Naive thymus-derived CD8-positive, alpha-beta T cell (primary cell): ENCODE data around the gene BMERB1. TPM values are rescaled to one million over a fixed set of nuclear protein-coding genes. Genes with fewer than 3 reads are reported as not detected.
A peak's percentile ranks its signal among the peaks of the same experiment; 100 is the strongest.

Experiments used
- ATAC-seq, 2 donors: fragments of 150-1000 bp; cut with Tn5 transposase in 1 of 2; sonication (Bioruptor Pico), chemical (Tn5 transposase) in 1 of 2; 1 replicate in 1 of 2; 2 replicates in 1 of 2; pipeline ENCODE4 v1.10.0; 2021; ENCODE audit warnings: mild to moderate bottlenecking in 2 of 2, moderate library complexity in 2 of 2
- POLR2A ChIA-PET: fragments of 350-600 bp; sonication (Branson Sonifier 250); formaldehyde crosslinking; loops from one replicate; lab custom pipeline; 2021; ENCODE audit warnings: antibody characterized with exemption; lab: Charles Lee
- DNase-seq, 10 donors: peaks; one replicate each; pipeline versions ENCODE4 v3.0.0 to v3.0.0-alpha.2; 2020 to 2022
- H3K27ac Mint-ChIP-seq, 10 donors: one replicate each; pipeline ENCODE4 v1.8.0; 2020 to 2022; ENCODE audit warnings: mild to moderate bottlenecking in 10 of 10, mixed read lengths in 10 of 10, moderate library complexity in 4 of 10, inconsistent platforms in 1 of 10
- H3K27me3 Mint-ChIP-seq, 5 donors: one replicate each; pipeline ENCODE4 v1.8.0; 2021 to 2022; ENCODE audit warnings: mixed read lengths in 5 of 5
- H3K36me3 Mint-ChIP-seq, 3 donors: one replicate each; pipeline ENCODE4 v1.8.0; 2020 to 2022; ENCODE audit warnings: mixed read lengths in 3 of 3, mild to moderate bottlenecking in 2 of 3, inconsistent platforms in 1 of 3
- H3K4me1 Mint-ChIP-seq, 4 donors: one replicate each; pipeline ENCODE4 v1.8.0; 2021 to 2022; ENCODE audit warnings: mixed read lengths in 4 of 4
- H3K4me3 Mint-ChIP-seq, 10 donors: one replicate each; pipeline ENCODE4 v1.8.0; 2020 to 2022; ENCODE audit warnings: mild to moderate bottlenecking in 10 of 10, mixed read lengths in 10 of 10, moderate library complexity in 6 of 10, inconsistent platforms in 1 of 10
- H3K9me3 Mint-ChIP-seq, 9 donors: one replicate each; pipeline ENCODE4 v1.8.0; 2020 to 2022; ENCODE audit warnings: mixed read lengths in 9 of 9, mild to moderate bottlenecking in 3 of 9, inconsistent platforms in 1 of 9, moderate library complexity in 1 of 9
- polyA plus RNA-seq, 3 donors: library from polyadenylated mRNA; unstranded; fragments of 300-500 nt; fragmentation: Illumina TruSeq; gene quantifications; one replicate each; pipeline ENCODE4 v1.2.3, GENCODE V29; 2021
- total RNA-seq, 8 experiments: library from RNA in 2 of 8; stranded (reverse) in 2 of 8; gene quantifications; one replicate each; pipeline ENCODE4 v1.2.3 and lab custom pipeline; 2021 to 2026

Gene BMERB1
- total and polyA plus RNA-seq, 5 experiments from 2014 or later = 1.4 to 4.6 (median 2.2) TPM

- peaks cover 3 to 8% (median 6%) of the 10 kb centered on the region in 3 donors for H3K36me3 Mint-ChIP-seq
- POLR2A ChIA-PET = interaction anchor here (0.6 kb wide), 1 partner anchor 472 kb away, joined by 3 read pairs; no protein-coding TSS in a partner anchor
- peaks cover 0 to 17% (median 5%) of the 10 kb centered on the region in 9 donors for H3K9me3 Mint-ChIP-seq
- ATAC-seq (no peak), DNase-seq (no peak)
- peak overlapping the region in 3 of 10 donors; percentile 23 to 68 (median 48) for H3K27ac Mint-ChIP-seq
- no peaks in the 10 kb centered on the region for H3K27me3 Mint-ChIP-seq
- peaks cover 0 to 7% (median 0%) of the 10 kb centered on the region in 4 donors for H3K4me1 Mint-ChIP-seq
- H3K4me3 Mint-ChIP-seq = no peak overlapping the region
Measured at GRCh38 chr16:15581127-15581815, 146.9 kb downstream of the BMERB1 start.

- peak overlapping the region in 2 of 10 donors; percentile 44 to 72 for H3K27ac Mint-ChIP-seq
- POLR2A ChIA-PET = no interaction called here
- no peak for ATAC-seq
Measured at GRCh38 chr16:15583526-15583925, 149.1 kb downstream of the BMERB1 start.

DNA sequence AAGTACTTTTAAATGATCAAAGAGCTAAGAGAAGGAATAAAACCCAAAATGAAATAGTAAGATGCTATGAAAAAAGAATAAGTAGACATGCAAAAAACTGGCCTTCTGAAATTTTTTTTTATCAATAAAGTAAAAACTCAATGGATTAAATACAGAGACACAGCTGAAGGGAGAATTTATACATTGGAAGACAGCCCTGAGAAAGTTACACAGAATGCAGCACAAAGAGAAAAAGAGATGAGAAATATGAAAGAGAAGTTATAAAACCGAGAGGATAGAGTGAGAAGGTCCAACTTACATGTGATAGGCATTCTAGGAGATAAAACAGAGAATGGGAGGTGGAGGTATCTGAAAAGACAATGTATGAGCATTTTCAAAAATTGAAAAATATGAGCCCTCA lies 151.6 kb downstream of the BMERB1 start:
- ATAC-seq = no peak
- Mint-ChIP-seq H3K36me3 (peaks cover 6 to 21% (median 12%) of the 10 kb centered on the region in 3 donors), H3K27me3 (no peaks in the 10 kb centered on the region), H3K4me1 (peaks cover 3 to 36% (median 13%) of the 10 kb centered on the region in 4 donors), H3K9me3 (peaks cover 0 to 17% (median 6%) of the 10 kb centered on the region in 9 donors), H3K27ac (peak overlapping the region in 5 of 10 donors; percentile 13 to 88 (median 75)), H3K4me3 (no peak overlapping the region)
- POLR2A ChIA-PET = no interaction called here
- no peak for DNase-seq

More at GRCh38 chr16:15583526-15583925, 149.1 kb downstream of the BMERB1 start:
- no peaks in the 10 kb centered on the region for H3K27me3 Mint-ChIP-seq
- peaks cover 0 to 17% (median 6%) of the 10 kb centered on the region in 9 donors for H3K9me3 Mint-ChIP-seq
- peaks cover 0 to 14% (median 2%) of the 10 kb centered on the region in 4 donors for H3K4me1 Mint-ChIP-seq
- DNase-seq = no peak
- H3K36me3 Mint-ChIP-seq = peaks cover 6 to 18% (median 12%) of the 10 kb centered on the region in 3 donors
- H3K4me3 Mint-ChIP-seq = no peak overlapping the region

GRCh38 chr16:15586716-15587115 lies 152.3 kb downstream of the BMERB1 start:
- H3K9me3 Mint-ChIP-seq = peaks cover 0 to 17% (median 6%) of the 10 kb centered on the region in 9 donors
- POLR2A ChIA-PET = interaction anchor here (1.5 kb wide), 1 partner anchor 36 kb away, joined by 4 read pairs; no protein-coding TSS in a partner anchor
- no peak overlapping the region for H3K4me3 Mint-ChIP-seq
- H3K4me1 Mint-ChIP-seq = peaks cover 5 to 39% (median 21%) of the 10 kb centered on the region in 4 donors
- H3K36me3 Mint-ChIP-seq = peaks cover 6 to 21% (median 12%) of the 10 kb centered on the region in 3 donors
- H3K27ac Mint-ChIP-seq = peak overlapping the region in 7 of 10 donors; percentile 20 to 98 (median 72)
- ATAC-seq (no peak), DNase-seq (no peak)
- no peaks in the 10 kb centered on the region for H3K27me3 Mint-ChIP-seq

DNA sequence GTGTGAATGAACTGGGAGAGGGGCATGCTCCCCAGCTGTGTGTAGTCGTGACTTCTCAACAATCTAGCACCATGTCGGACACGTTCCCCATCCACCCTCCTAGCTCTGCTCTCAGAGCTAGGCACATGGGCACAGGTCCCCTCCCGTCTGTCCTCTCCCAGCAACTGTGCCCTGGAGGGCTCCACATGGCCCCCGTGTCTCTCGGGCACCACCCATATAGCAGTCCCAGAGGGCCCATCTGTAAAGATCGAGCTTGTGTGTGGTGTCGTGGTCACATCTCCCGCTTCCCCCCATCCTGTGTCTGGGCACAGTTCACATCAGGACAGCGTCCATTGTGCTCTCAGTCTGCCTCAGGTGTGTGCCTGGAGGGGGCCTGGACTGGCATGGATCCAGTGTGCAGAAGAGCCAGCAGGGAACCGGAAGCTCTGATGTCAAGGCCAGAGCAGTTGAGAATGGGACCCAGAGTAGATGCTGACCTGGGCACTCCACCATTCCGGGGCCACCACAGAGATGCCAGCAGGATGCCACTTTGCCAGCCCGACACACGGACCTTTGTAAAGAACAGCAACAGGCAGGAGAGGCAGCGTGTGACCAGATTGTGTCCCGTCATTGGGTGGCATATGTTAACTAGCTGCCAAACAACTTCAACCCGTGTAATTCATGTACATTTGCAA lies 152.9 kb downstream of the BMERB1 start:
- DNase-seq (no peak), ATAC-seq (no peak)
- Mint-ChIP-seq H3K36me3 (peaks cover 6 to 21% (median 12%) of the 10 kb centered on the region in 3 donors), H3K9me3 (peaks cover 0 to 17% (median 6%) of the 10 kb centered on the region in 9 donors), H3K4me1 (peaks cover 6 to 42% (median 24%) of the 10 kb centered on the region in 4 donors), H3K27ac (peak overlapping the region in 8 of 10 donors; percentile 50 to 98 (median 76)), H3K27me3 (no peaks in the 10 kb centered on the region), H3K4me3 (peak overlapping the region in 1 of 10 donors; percentile 23)
- POLR2A ChIA-PET = interaction anchor here (1.5 kb wide), 1 partner anchor 35 kb away, joined by 4 read pairs; no protein-coding TSS in a partner anchor

GRCh38 chr16:15592324-15592723 lies 157.9 kb downstream of the BMERB1 start:
- Mint-ChIP-seq H3K4me3 (peak overlapping the region in 4 of 10 donors; percentile 7 to 36 (median 19)), H3K27ac (peak overlapping the region in 9 of 10 donors; percentile 53 to 96 (median 82)), H3K9me3 (no peaks in the 10 kb centered on the region), H3K27me3 (no peaks in the 10 kb centered on the region), H3K4me1 (peaks cover 8 to 67% (median 29%) of the 10 kb centered on the region in 4 donors), H3K36me3 (peaks cover 0 to 52% (median 30%) of the 10 kb centered on the region in 3 donors)
- DNase-seq (peak in 1 of 10 donors; percentile 36), ATAC-seq (no peak)
- POLR2A ChIA-PET = interaction anchor here (0.5 to 1.3 kb wide), 3 partner anchors 39 to 169 kb away, joined by 3 to 7 read pairs (median 3); partner anchors contain the start of gene MARF1

DNA sequence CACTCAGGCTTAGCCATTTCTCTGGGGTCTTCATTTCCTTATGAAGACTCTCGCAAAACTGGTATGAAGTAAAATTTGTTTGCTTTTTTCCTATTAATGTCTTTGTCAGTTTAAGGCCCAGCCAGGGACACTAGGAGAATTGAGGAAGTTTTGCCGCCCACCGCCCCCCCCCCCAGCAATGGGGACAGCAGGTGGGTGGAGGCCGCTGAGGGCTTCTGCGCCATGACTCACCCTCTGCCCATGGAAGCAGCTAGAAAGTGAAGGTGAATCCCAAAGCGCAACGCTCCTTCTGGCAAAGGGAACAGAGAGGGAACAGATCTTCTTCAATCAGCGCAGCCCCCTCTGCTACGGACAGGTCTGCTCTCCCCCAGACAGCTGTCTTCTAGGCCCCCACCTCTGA lies 158.8 kb downstream of the BMERB1 start:
- H3K27ac Mint-ChIP-seq = peak overlapping the region; percentile 50 to 96 (median 77)
- peaks cover 0 to 55% (median 27%) of the 10 kb centered on the region in 3 donors for H3K36me3 Mint-ChIP-seq
- H3K4me1 Mint-ChIP-seq = peaks cover 8 to 65% (median 29%) of the 10 kb centered on the region in 4 donors
- ATAC-seq = no peak
- no peaks in the 10 kb centered on the region for H3K9me3 Mint-ChIP-seq
- POLR2A ChIA-PET = interaction anchor here (0.9 to 1.3 kb wide), 2 partner anchors 49 to 78 kb away, joined by 3 to 7 read pairs; partner anchors contain the start of gene MARF1
- no peak for DNase-seq
- H3K27me3 Mint-ChIP-seq = no peaks in the 10 kb centered on the region
- H3K4me3 Mint-ChIP-seq = peak overlapping the region in 1 of 10 donors; percentile 29

GRCh38 chr16:15594711-15595320 lies 160.4 kb downstream of the BMERB1 start:
- H3K27me3 Mint-ChIP-seq = no peaks in the 10 kb centered on the region
- DNase-seq (no peak), ATAC-seq (no peak)
- H3K9me3 Mint-ChIP-seq = no peaks in the 10 kb centered on the region
- peak overlapping the region; percentile 53 to 96 (median 78) for H3K27ac Mint-ChIP-seq
- H3K4me3 Mint-ChIP-seq = no peak overlapping the region
- peaks cover 10 to 50% (median 24%) of the 10 kb centered on the region in 4 donors for H3K4me1 Mint-ChIP-seq
- peaks cover 4 to 66% (median 34%) of the 10 kb centered on the region in 3 donors for H3K36me3 Mint-ChIP-seq
- POLR2A ChIA-PET = interaction anchor here (0.6 kb wide), 1 partner anchor 47 kb away, joined by 3 read pairs; no protein-coding TSS in a partner anchor

- H3K36me3 Mint-ChIP-seq = peaks cover 14 to 87% (median 43%) of the 10 kb centered on the region in 3 donors
- no peaks in the 10 kb centered on the region for H3K9me3 Mint-ChIP-seq
- no peaks in the 10 kb centered on the region for H3K27me3 Mint-ChIP-seq
- POLR2A ChIA-PET = no interaction called here
- H3K4me3 Mint-ChIP-seq = no peak overlapping the region
- peak overlapping the region in 8 of 10 donors; percentile 19 to 86 (median 70) for H3K27ac Mint-ChIP-seq
- H3K4me1 Mint-ChIP-seq = peaks cover 6 to 30% (median 11%) of the 10 kb centered on the region in 4 donors
- no peak for ATAC-seq
- DNase-seq = no peak
Measured at GRCh38 chr16:15597135-15597534, 162.7 kb downstream of the BMERB1 start.

- DNase-seq (no peak), ATAC-seq (no peak)
- Mint-ChIP-seq H3K36me3 (peaks cover 18 to 96% (median 43%) of the 10 kb centered on the region in 3 donors), H3K27me3 (no peaks in the 10 kb centered on the region), H3K27ac (peak overlapping the region; percentile 15 to 86 (median 70)), H3K9me3 (no peaks in the 10 kb centered on the region), H3K4me1 (peaks cover 0 to 22% (median 9%) of the 10 kb centered on the region in 4 donors), H3K4me3 (no peak overlapping the region)
- POLR2A ChIA-PET = interaction anchor here (0.7 kb wide), 1 partner anchor 155 kb away, joined by 5 read pairs; no protein-coding TSS in a partner anchor
Measured at GRCh38 chr16:15597822-15598647, 163.6 kb downstream of the BMERB1 start.

GRCh38 chr16:15598648-15599190 lies 164.3 kb downstream of the BMERB1 start:
- ATAC-seq (no peak), DNase-seq (no peak)
- Mint-ChIP-seq H3K27ac (peak overlapping the region in 7 of 10 donors; percentile 18 to 82 (median 59)), H3K4me1 (peaks cover 0 to 18% (median 8%) of the 10 kb centered on the region in 4 donors), H3K9me3 (no peaks in the 10 kb centered on the region), H3K27me3 (no peaks in the 10 kb centered on the region), H3K4me3 (no peak overlapping the region), H3K36me3 (peaks cover 18 to 97% (median 43%) of the 10 kb centered on the region in 3 donors)
- POLR2A ChIA-PET = interaction anchor here (0.7 to 0.9 kb wide), 3 partner anchors 8 to 156 kb away, joined by 3 to 5 read pairs (median 4); no protein-coding TSS in a partner anchor
